CD4-positive, alpha-beta T cell treated with Interleukin-17A for 4 hours (primary cell): Measurements from ENCODE around the gene BAG2.

Experiments
- DNase-seq: peaks from one replicate; pipeline ENCODE4 v3.0.0-alpha.2; 2020; ENCODE audit warnings: mixed read lengths

The BAG2 gene

GRCh38 chr6:57172136-57173055 lies at the start of gene BAG2:
Gene BAG2 (plus strand): TSS chr6:57172326. CDS start chr6:57172698, 372 bp downstream.
- DNase-seq: peak; percentile 93

GRCh38 chr6:57123111-57123510 lies 49.0 kb upstream of the BAG2 start:
- DNase-seq: no peak

GRCh38 chr6:57127763-57128162 lies 44.4 kb upstream of the BAG2 start:
- no peak for DNase-seq

GRCh38 chr6:57130661-57131177 lies 41.4 kb upstream of the BAG2 start:
- no peak for DNase-seq

GRCh38 chr6:57134954-57135353 lies 37.2 kb upstream of the BAG2 start:
- no peak for DNase-seq

- DNase-seq: no peak
Measured at GRCh38 chr6:57135885-57136284, 36.2 kb upstream of the BAG2 start.

GRCh38 chr6:57137350-57137749 lies 34.8 kb upstream of the BAG2 start:
- DNase-seq: no peak

- no peak for DNase-seq
Measured at GRCh38 chr6:57138026-57138425, 34.1 kb upstream of the BAG2 start.

GRCh38 chr6:57141451-57142177 lies 30.5 kb upstream of the BAG2 start:
- DNase-seq: no peak

- no peak for DNase-seq
Measured at GRCh38 chr6:57142178-57142525, 30.0 kb upstream of the BAG2 start.

- no peak for DNase-seq
Measured at GRCh38 chr6:57143690-57144089, 28.4 kb upstream of the BAG2 start.

GRCh38 chr6:57147401-57147800 lies 24.7 kb upstream of the BAG2 start:
- DNase-seq: no peak

GRCh38 chr6:57147955-57148858 lies 23.9 kb upstream of the BAG2 start:
- no peak for DNase-seq

- no peak for DNase-seq
Measured at GRCh38 chr6:57158658-57159057, 13.5 kb upstream of the BAG2 start.

GRCh38 chr6:57159127-57159526 lies 13.0 kb upstream of the BAG2 start:
- no peak for DNase-seq

GRCh38 chr6:57162028-57162427 lies 10.1 kb upstream of the BAG2 start:
- DNase-seq: no peak

- no peak for DNase-seq
Measured at GRCh38 chr6:57162516-57162915, 9.6 kb upstream of the BAG2 start.

- DNase-seq: no peak
Measured at GRCh38 chr6:57163956-57164355, 8.2 kb upstream of the BAG2 start.

GRCh38 chr6:57165080-57165479 lies 7.0 kb upstream of the BAG2 start:
- no peak for DNase-seq

- DNase-seq: peak; percentile 47
Measured at GRCh38 chr6:57173056-57173885, 1.1 kb downstream of the BAG2 start.

- no peak for DNase-seq
Measured at GRCh38 chr6:57173886-57174510, 1.9 kb downstream of the BAG2 start.
